ENCODE results near the gene MLYCD. TPM values are rescaled to one million over a fixed set of nuclear protein-coding genes. Genes with fewer than 3 reads are reported as not detected.

MLYCD gene
- total and polyA plus RNA-seq, 8 donors: 4.3 to 11.2 (median 8.9) TPM

DNA sequence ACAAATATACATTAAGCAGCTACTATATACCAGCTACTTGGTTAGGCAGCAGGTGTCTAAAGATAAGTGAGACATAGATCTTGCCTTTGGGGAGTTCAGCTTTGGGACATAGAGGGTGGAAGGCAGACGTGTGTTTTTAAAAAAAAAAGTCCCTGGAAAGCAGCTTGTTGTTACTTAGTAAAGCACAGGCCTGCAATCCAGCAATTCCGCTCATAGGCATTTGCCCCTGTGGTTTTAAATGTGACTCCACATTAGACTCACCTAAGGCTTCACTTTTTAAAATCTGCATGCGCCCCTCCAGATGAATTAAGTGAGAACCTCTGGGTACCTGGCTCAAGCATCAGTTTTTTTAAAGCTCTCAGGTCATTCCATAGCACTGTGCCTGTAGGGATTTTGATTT, 7.2 kb upstream of the MLYCD start:
- DNase-seq (no peak), ATAC-seq (no peak), FAIRE-seq (no peak)
- 66 to 82% methylated on average over 3 of the region's 3 CpGs for WGBS, 2 donors
- H3K27me3 ChIP-seq: no peaks in the 10 kb centered on the region
- intact Hi-C loops (cut with DNase I): no loop called here
- H3K36me3 ChIP-seq: no peaks in the 10 kb centered on the region
- no peaks in the 10 kb centered on the region for H3K4me1 ChIP-seq
- no peak overlapping the region for H3K4me3 ChIP-seq
- H3K9me3 ChIP-seq: no peaks in the 10 kb centered on the region
- H3K27ac ChIP-seq: no peak overlapping the region
- TF ChIP-seq, protein P1, sequence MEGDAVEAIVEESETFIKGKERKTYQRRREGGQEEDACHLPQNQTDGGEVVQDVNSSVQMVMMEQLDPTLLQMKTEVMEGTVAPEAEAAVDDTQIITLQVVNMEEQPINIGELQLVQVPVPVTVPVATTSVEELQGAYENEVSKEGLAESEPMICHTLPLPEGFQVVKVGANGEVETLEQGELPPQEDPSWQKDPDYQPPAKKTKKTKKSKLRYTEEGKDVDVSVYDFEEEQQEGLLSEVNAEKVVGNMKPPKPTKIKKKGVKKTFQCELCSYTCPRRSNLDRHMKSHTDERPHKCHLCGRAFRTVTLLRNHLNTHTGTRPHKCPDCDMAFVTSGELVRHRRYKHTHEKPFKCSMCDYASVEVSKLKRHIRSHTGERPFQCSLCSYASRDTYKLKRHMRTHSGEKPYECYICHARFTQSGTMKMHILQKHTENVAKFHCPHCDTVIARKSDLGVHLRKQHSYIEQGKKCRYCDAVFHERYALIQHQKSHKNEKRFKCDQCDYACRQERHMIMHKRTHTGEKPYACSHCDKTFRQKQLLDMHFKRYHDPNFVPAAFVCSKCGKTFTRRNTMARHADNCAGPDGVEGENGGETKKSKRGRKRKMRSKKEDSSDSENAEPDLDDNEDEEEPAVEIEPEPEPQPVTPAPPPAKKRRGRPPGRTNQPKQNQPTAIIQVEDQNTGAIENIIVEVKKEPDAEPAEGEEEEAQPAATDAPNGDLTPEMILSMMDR (IDR thresholded peaks at IDR 0.05): no peak

DNA sequence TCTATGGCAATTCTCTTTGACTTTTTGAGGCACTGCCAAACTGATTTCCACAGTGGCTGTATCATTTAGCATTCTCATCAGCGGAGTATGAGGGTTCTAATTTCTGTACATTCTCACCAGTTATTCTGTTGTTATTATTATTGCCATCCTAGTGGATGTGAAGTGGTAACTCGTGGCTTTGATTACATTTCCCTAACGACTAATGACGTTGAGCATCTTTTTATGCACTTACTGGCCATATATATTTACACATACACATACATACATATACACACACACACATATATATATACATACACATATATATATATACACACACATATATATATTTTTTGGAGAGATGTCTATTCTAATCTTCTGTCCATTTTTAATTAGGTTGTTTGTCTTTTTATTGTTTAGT, 3.7 kb upstream of the MLYCD start:
- intact Hi-C loops (cut with DNase I): loop anchor here in 1 of 3 donors (2.0 kb wide), 1 partner anchor 74 kb away; no protein-coding TSS in a partner anchor
- Histone ChIP-seq H3K4me1 (peaks cover 0 to 7% (median 7%) of the 10 kb centered on the region in 3 donors), H3K27ac (no peak overlapping the region), H3K9me3 (no peaks in the 10 kb centered on the region), H3K4me3 (no peak overlapping the region), H3K27me3 (no peaks in the 10 kb centered on the region), H3K36me3 (no peaks in the 10 kb centered on the region)
- WGBS, 2 donors: 66 to 84% methylated on average over 4 of the region's 4 CpGs
- FAIRE-seq: no peak
- no peak for ATAC-seq
- TF ChIP-seq, protein P1 (IDR thresholded peaks at IDR 0.05): no peak
- DNase-seq: no peak

DNA sequence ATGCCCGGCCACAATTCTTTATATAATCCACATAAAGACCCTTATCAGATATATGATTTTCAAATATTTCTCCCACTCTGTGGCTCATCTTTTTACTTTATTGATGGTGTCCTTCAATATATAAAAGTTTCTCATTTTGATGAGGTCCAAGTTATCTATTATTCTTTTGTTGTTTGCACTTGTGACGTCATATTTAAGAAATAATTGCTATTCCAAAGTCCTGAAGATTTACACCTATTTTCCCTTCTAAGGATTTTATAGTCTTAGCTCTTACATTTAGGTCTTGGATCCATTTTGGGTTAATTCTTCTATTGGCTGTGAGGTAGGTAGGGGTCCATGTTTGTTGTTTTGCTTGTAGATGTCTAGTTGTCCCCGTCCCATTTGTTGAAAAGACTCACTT, 3.0 kb upstream of the MLYCD start:
- FAIRE-seq (no peak), DNase-seq (no peak), ATAC-seq (no peak)
- H3K4me1 ChIP-seq: peaks cover 0 to 12% (median 11%) of the 10 kb centered on the region in 3 donors
- no peaks in the 10 kb centered on the region for H3K27me3 ChIP-seq
- intact Hi-C loops (cut with DNase I): loop anchor here in 1 of 3 donors (2.0 kb wide), 1 partner anchor 75 kb away; no protein-coding TSS in a partner anchor
- TF ChIP-seq, protein P1 (IDR thresholded peaks at IDR 0.05): no peak
- no peaks in the 10 kb centered on the region for H3K9me3 ChIP-seq
- H3K4me3 ChIP-seq: no peak overlapping the region
- no peaks in the 10 kb centered on the region for H3K36me3 ChIP-seq
- WGBS, 2 donors: 69 to 76% methylated on average over 3 of the region's 3 CpGs
- no peak overlapping the region for H3K27ac ChIP-seq

DNA sequence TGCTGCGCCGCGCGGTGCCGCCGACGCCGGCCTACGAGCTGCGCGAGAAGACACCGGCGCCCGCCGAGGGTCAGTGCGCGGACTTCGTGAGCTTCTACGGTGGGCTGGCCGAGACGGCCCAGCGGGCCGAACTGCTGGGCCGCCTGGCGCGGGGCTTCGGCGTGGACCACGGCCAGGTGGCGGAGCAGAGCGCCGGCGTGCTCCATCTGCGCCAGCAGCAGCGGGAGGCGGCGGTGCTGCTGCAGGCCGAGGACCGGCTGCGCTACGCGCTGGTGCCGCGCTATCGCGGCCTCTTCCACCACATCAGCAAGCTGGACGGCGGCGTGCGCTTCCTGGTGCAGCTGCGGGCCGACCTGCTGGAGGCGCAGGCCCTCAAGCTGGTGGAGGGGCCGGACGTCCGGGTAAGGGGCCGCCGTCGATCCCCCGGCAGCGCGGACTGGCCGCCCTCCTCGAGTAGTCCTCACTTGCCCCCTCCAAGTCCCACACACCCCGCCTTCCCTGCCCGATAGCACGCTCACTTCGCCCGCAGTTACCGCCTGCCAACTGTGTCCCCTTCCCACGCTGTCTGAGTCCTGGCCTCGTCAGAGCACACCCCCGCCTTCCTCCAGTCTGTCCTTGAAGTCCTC, 470 bp downstream of the MLYCD start:
- ATAC-seq (peak; percentile 15 to 51 (median 38)), DNase-seq (peak; percentile 50 to 86 (median 64)), FAIRE-seq (no peak)
- peaks cover 0 to 23% (median 19%) of the 10 kb centered on the region in 3 donors for H3K4me1 ChIP-seq
- intact Hi-C loops (cut with DNase I): no loop called here
- no peaks in the 10 kb centered on the region for H3K27me3 ChIP-seq
- H3K9me3 ChIP-seq: no peaks in the 10 kb centered on the region
- peak overlapping the region; percentile 65 to 99 (median 82) for H3K4me3 ChIP-seq
- 1% methylated on average over 38 to 73 of the region's 73 CpGs for WGBS, 2 donors
- TF ChIP-seq, protein P1 (IDR thresholded peaks at IDR 0.05): no peak
- H3K27ac ChIP-seq: peak overlapping the region; percentile 92 to 100 (median 98)
- H3K36me3 ChIP-seq: no peaks in the 10 kb centered on the region

DNA sequence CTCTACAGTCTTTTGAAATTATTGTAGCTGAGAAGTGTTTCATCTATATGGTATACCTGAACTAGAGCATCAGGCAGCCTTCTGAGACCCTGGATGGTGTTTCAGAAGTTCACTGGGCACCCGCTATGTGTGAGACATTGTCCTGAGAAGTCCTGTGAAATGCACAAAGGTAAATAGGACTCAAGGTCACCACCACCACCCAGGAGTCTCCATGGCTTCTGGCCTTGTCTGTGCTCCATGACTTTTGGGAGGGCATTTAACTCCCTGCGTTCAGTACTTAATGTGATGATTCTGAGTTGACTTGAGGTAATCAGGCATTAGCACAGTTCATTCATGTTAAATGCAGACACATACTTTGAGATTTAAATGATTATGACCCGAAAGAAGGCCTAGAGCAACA, 1.1 kb downstream of the MLYCD start:
- Histone ChIP-seq H3K9me3 (no peaks in the 10 kb centered on the region), H3K4me1 (peaks cover 0 to 23% (median 19%) of the 10 kb centered on the region in 3 donors), H3K27ac (peak overlapping the region; percentile 92 to 100 (median 98)), H3K27me3 (no peaks in the 10 kb centered on the region), H3K4me3 (peak overlapping the region; percentile 65 to 99 (median 82)), H3K36me3 (no peaks in the 10 kb centered on the region)
- 20 to 26% methylated on average over 3 of the region's 3 CpGs for WGBS, 2 donors
- peak in 3 of 4 donors; percentile 7 to 39 (median 30) for ATAC-seq
- TF ChIP-seq, protein P1 (IDR thresholded peaks at IDR 0.05): no peak
- intact Hi-C loops (cut with DNase I): no loop called here
- peak in 3 of 6 donors; percentile 28 to 43 (median 42) for DNase-seq
- FAIRE-seq: no peak
